GM21786 (cell line): Measurements from ENCODE around the gene OR4S1.
"Not testable (repeated sequence)": the region's sequence is repeated elsewhere in the genome, so short reads cannot be mapped to it uniquely, and the experiment has no call there.

Experiments used
- ATAC-seq: cut with Tn5 transposase; IDR thresholded peaks from one replicate; pipeline ENCODE4 v1.9.1; 2021; ENCODE audit not compliant: unreplicated experiment

The OR4S1 gene

GRCh38 chr11:48305923-48306322 is at the start of gene OR4S1:
Gene OR4S1, plus strand, starts transcription at chr11:48306223. Its CDS starts 0 bp downstream, at chr11:48306223.
- no peak for ATAC-seq

GRCh38 chr11:48261600-48261999 is 44.4 kb upstream of the OR4S1 start:
- ATAC-seq = no peak

GRCh38 chr11:48263423-48263911 is 42.6 kb upstream of the OR4S1 start, which contains the start of gene OR4X1:
Gene OR4X1, plus strand, starts transcription at chr11:48263861. Its CDS starts 0 bp downstream, at chr11:48263861.
- no peak for ATAC-seq

- ATAC-seq = no peak
Measured at GRCh38 chr11:48270621-48271020, 35.4 kb upstream of the OR4S1 start.

- no peak for ATAC-seq
Measured at GRCh38 chr11:48272606-48273005, 33.4 kb upstream of the OR4S1 start.

GRCh38 chr11:48307760-48308386 is 1.9 kb downstream of the OR4S1 start:
- ATAC-seq = peak; percentile 93

- ATAC-seq = not testable (repeated sequence)
Measured at GRCh38 chr11:48313590-48313989, 7.6 kb downstream of the OR4S1 start.

GRCh38 chr11:48319813-48320212 is 13.8 kb downstream of the OR4S1 start:
- not testable (repeated sequence) for ATAC-seq

GRCh38 chr11:48324620-48325019 is 18.6 kb downstream of the OR4S1 start, which contains the start of gene OR4C3:
Gene OR4C3, plus strand, starts transcription at chr11:48324920. Its CDS starts 102 bp downstream, at chr11:48325022.
- not testable (repeated sequence) for ATAC-seq

GRCh38 chr11:48341466-48341865 is 35.4 kb downstream of the OR4S1 start:
- no peak for ATAC-seq

GRCh38 chr11:48342505-48342904 is 36.5 kb downstream of the OR4S1 start:
- ATAC-seq = not testable (repeated sequence)

GRCh38 chr11:48346286-48346685 is 40.3 kb downstream of the OR4S1 start:
- not testable (repeated sequence) for ATAC-seq

- no peak for ATAC-seq
Measured at GRCh38 chr11:48354013-48354412, 48.0 kb downstream of the OR4S1 start.

- no peak for ATAC-seq
Measured at GRCh38 chr11:48354677-48355076, 48.7 kb downstream of the OR4S1 start.
